MCF 10A (cell line): ENCODE data around the gene CBLN4. TPM values are rescaled to one million over a fixed set of nuclear protein-coding genes. Genes with fewer than 3 reads are reported as not detected.

Experiments
- total RNA-seq: library from RNA; stranded (reverse); gene quantifications from 2 replicates; pipeline ENCODE4 v1.2.3, GENCODE V29; 2022

Gene CBLN4
- total RNA-seq, 1 experiment from 2014 or later: not detected

Other genes with a start within 250 kb of the CBLN4 start
- gene MC3R, start 243.2 kb upstream of the CBLN4 start, total RNA-seq: not detected in 2 replicates